ENCODE measurements around the gene ANKRD33.

DNA sequence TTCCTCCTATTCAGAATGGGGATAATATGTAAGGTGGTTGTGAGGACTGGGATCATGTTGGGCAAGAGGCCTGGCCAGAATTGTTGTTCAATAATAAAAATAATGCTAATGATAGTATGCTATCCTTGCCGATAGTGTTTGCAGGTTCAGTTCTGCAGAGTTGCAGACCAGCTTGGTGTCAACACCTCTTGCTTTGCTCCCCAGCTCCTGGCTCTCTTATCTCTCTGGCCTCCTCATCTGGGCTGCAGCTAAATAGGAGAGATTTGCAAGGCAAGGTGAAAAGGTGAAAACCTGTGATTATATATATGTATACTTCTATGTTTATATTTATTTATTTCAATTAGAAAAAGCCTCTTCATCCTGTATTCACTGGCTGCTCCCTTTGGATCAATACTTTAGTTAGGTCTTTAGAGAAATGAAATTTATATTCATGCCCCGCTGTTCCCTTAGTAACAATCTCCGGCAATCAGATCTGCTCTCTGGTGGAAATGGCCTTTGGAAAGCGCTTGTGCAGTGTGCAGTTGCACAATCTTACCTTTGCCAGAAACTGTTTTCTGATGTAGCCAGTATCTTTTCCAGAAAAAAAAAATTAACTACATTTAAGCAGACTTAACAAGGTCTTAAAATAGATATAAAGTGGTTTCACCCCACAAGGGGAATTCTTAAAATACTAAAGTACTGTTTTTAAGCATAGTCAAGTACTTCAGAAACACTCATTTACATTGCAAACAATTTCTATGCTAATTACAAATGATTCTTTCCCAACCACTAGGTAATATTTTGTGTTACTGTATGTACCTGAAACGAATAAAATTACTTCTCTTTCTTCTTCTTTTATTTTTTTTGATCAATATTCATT is 44.5 kb downstream of the ANKRD33 start:
- no peak for TF ChIP-seq EZH2 (IDR thresholded peaks at IDR 0.05; ENCODE audit: borderline replicate concordance, low read length)
- TF ChIP-seq, protein P1, sequence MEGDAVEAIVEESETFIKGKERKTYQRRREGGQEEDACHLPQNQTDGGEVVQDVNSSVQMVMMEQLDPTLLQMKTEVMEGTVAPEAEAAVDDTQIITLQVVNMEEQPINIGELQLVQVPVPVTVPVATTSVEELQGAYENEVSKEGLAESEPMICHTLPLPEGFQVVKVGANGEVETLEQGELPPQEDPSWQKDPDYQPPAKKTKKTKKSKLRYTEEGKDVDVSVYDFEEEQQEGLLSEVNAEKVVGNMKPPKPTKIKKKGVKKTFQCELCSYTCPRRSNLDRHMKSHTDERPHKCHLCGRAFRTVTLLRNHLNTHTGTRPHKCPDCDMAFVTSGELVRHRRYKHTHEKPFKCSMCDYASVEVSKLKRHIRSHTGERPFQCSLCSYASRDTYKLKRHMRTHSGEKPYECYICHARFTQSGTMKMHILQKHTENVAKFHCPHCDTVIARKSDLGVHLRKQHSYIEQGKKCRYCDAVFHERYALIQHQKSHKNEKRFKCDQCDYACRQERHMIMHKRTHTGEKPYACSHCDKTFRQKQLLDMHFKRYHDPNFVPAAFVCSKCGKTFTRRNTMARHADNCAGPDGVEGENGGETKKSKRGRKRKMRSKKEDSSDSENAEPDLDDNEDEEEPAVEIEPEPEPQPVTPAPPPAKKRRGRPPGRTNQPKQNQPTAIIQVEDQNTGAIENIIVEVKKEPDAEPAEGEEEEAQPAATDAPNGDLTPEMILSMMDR (conservative IDR thresholded peaks at IDR 0.05 in 1 of 2, IDR thresholded peaks at IDR 0.05 in 1 of 2; ENCODE audit: extremely low read depth in 1 of 2, insufficient read depth in 1 of 2, low read depth in 1 of 2, low read length in 2 of 2), result no peak
